Karpas-422 (cell line): ENCODE measurements around the gene ELK3. TPM values are rescaled to one million over a fixed set of nuclear protein-coding genes. Genes with fewer than 3 reads are reported as not detected.

Source experiments
- DNase-seq: peaks from one replicate; pipeline ENCODE4 v3.0.0-alpha.2; 2015
- H2AFZ ChIP-seq: fragments of 200-600 bp; sonication (generic); 2 replicates; pipeline ENCODE4 v1.6.1; 2014; ENCODE audit warnings: antibody characterized with exemption, low read length, mixed read lengths
- H3K27ac ChIP-seq: fragments of 200-600 bp; sonication (generic); 2 replicates; pipeline ENCODE4 v1.5.1; 2014; ENCODE audit warnings: mild to moderate bottlenecking, low read length, moderate library complexity
- H3K27me3 ChIP-seq: fragments of 200-600 bp; sonication (generic); 2 replicates; pipeline ENCODE4 v1.6.1; 2014; ENCODE audit warnings: low read length, mixed read lengths
- H3K36me3 ChIP-seq: fragments of 200-600 bp; sonication (generic); 2 replicates; pipeline ENCODE4 v1.6.1; 2014; ENCODE audit warnings: low read length, mixed read lengths; ENCODE audit not compliant: insufficient read depth
- H3K4me1 ChIP-seq: fragments of 200-600 bp; sonication (generic); 2 replicates; pipeline ENCODE4 v1.6.1; 2014; ENCODE audit warnings: mild to moderate bottlenecking, low read length, mixed read lengths
- H3K4me2 ChIP-seq: fragments of 200-600 bp; sonication (generic); 2 replicates; pipeline ENCODE4 v1.6.1; 2014; ENCODE audit warnings: low read length, low read depth, mild to moderate bottlenecking; ENCODE audit not compliant: poor library complexity, severe bottlenecking
- H3K4me3 ChIP-seq: fragments of 200-600 bp; sonication (generic); 2 replicates; pipeline ENCODE4 v1.5.1; 2014; ENCODE audit warnings: mild to moderate bottlenecking, antibody characterized with exemption, low read length, mixed read lengths
- H3K79me2 ChIP-seq: fragments of 200-600 bp; sonication (generic); 2 replicates; pipeline ENCODE4 v1.6.1; 2014; ENCODE audit warnings: mild to moderate bottlenecking, low read length, mixed read lengths
- H3K9ac ChIP-seq: fragments of 200-600 bp; sonication (generic); 2 replicates; pipeline ENCODE4 v1.6.0; 2014; ENCODE audit warnings: low read length
- H3K9me2 ChIP-seq: fragments of 200-600 bp; sonication (generic), shearing (Covaris generic); replicated peaks from 2 replicates; pipeline ENCODE4 v1.6.0; 2014; ENCODE audit warnings: mild to moderate bottlenecking, low read length, moderate library complexity; ENCODE audit not compliant: insufficient read depth
- H3K9me3 ChIP-seq: fragments of 300-700, 200-600 bp; sonication (generic); 2 replicates; pipeline ENCODE4 v1.6.1; 2014; ENCODE audit warnings: low read length, mixed read lengths
- H4K20me1 ChIP-seq: fragments of 200-600 bp; sonication (generic); 2 replicates; pipeline ENCODE4 v1.6.1; 2014; ENCODE audit warnings: mild to moderate bottlenecking, antibody characterized with exemption, low read length, low read depth; ENCODE audit not compliant: insufficient read depth
- total RNA-seq: library from RNA; depleted of rRNA; stranded (reverse); fragments of >200 nt; shearing (Covaris generic); gene quantifications from 2 replicates; pipeline ENCODE4 v1.2.3, GENCODE V29; 2014; ENCODE audit warnings: low replicate concordance; rRNA removed

The ELK3 gene
- total RNA-seq: 1.2 and 1.8 TPM in 2 replicates

GRCh38 chr12:96193725-96194575 lies at the start of gene ELK3:
Gene ELK3 (plus strand): TSS chr12:96194375.
- H3K27me3 ChIP-seq: peaks cover 2% of the 10 kb centered on the region; the same call in 1 of the 2 replicates
- peak within 1 kb of the TSS; percentile 95 for H2AFZ ChIP-seq
- H3K9me2 ChIP-seq: no peaks in the 10 kb centered on the region
- no peaks in the 10 kb centered on the region for H4K20me1 ChIP-seq
- H3K27ac ChIP-seq: no peak within 1 kb of the TSS
- peak; percentile 81 for DNase-seq
- peaks cover 27% of the 10 kb centered on the region for H3K4me1 ChIP-seq
- no peaks in the 10 kb centered on the region for H3K79me2 ChIP-seq
- H3K9ac ChIP-seq: peak within 1 kb of the TSS; percentile 78
- H3K9me3 ChIP-seq: no peaks in the 10 kb centered on the region
- peak within 1 kb of the TSS; percentile 100 for H3K4me2 ChIP-seq
- peak within 1 kb of the TSS; percentile 85 for H3K4me3 ChIP-seq
- H3K36me3 ChIP-seq: no peaks in the 10 kb centered on the region

GRCh38 chr12:96146747-96147146 lies 47.4 kb upstream of the ELK3 start:
- no peak for DNase-seq
- Histone ChIP-seq H3K79me2 (no peaks in the 10 kb centered on the region), H3K4me2 (no peak overlapping the region), H3K27me3 (no peaks in the 10 kb centered on the region), H4K20me1 (no peaks in the 10 kb centered on the region), H3K9me2 (no peaks in the 10 kb centered on the region), H3K4me3 (no peak overlapping the region), H3K36me3 (no peaks in the 10 kb centered on the region), H3K9ac (no peak overlapping the region), H2AFZ (no peak overlapping the region), H3K9me3 (no peaks in the 10 kb centered on the region), H3K27ac (no peak overlapping the region), H3K4me1 (peaks cover 3% of the 10 kb centered on the region)

- Histone ChIP-seq H4K20me1 (no peaks in the 10 kb centered on the region), H3K27me3 (no peaks in the 10 kb centered on the region), H3K4me2 (no peak overlapping the region), H3K4me1 (peaks cover 3% of the 10 kb centered on the region), H3K4me3 (no peak overlapping the region), H3K9me3 (no peaks in the 10 kb centered on the region), H2AFZ (no peak overlapping the region), H3K27ac (no peak overlapping the region), H3K9me2 (no peaks in the 10 kb centered on the region), H3K36me3 (no peaks in the 10 kb centered on the region), H3K9ac (no peak overlapping the region), H3K79me2 (no peaks in the 10 kb centered on the region)
- no peak for DNase-seq
These were observed 43.7 kb upstream of the ELK3 start for GRCh38 chr12:96150442-96150841.

- H3K79me2 ChIP-seq: no peaks in the 10 kb centered on the region
- no peaks in the 10 kb centered on the region for H3K9me3 ChIP-seq
- no peak overlapping the region for H3K9ac ChIP-seq
- H3K27me3 ChIP-seq: no peaks in the 10 kb centered on the region
- no peak overlapping the region for H2AFZ ChIP-seq
- no peak for DNase-seq
- no peaks in the 10 kb centered on the region for H3K9me2 ChIP-seq
- no peak overlapping the region for H3K4me2 ChIP-seq
- H4K20me1 ChIP-seq: no peaks in the 10 kb centered on the region
- no peaks in the 10 kb centered on the region; the same call in 1 of the 2 replicates for H3K4me1 ChIP-seq
- H3K36me3 ChIP-seq: no peaks in the 10 kb centered on the region
- H3K4me3 ChIP-seq: no peak overlapping the region
- H3K27ac ChIP-seq: no peak overlapping the region
These were observed 42.0 kb upstream of the ELK3 start for GRCh38 chr12:96152164-96152563.

- H3K9me2 ChIP-seq: no peaks in the 10 kb centered on the region
- H3K27ac ChIP-seq: no peak overlapping the region
- no peaks in the 10 kb centered on the region for H3K27me3 ChIP-seq
- no peak overlapping the region for H2AFZ ChIP-seq
- DNase-seq: no peak
- H3K79me2 ChIP-seq: no peaks in the 10 kb centered on the region
- no peaks in the 10 kb centered on the region for H3K9me3 ChIP-seq
- H4K20me1 ChIP-seq: no peaks in the 10 kb centered on the region
- H3K4me1 ChIP-seq: no peaks in the 10 kb centered on the region
- H3K4me3 ChIP-seq: no peak overlapping the region
- no peak overlapping the region for H3K4me2 ChIP-seq
- no peaks in the 10 kb centered on the region for H3K36me3 ChIP-seq
- no peak overlapping the region for H3K9ac ChIP-seq
These were observed 40.9 kb upstream of the ELK3 start for GRCh38 chr12:96153131-96153725.

- DNase-seq: no peak
- no peaks in the 10 kb centered on the region for H3K9me3 ChIP-seq
- H3K9me2 ChIP-seq: no peaks in the 10 kb centered on the region
- no peaks in the 10 kb centered on the region for H4K20me1 ChIP-seq
- H3K4me3 ChIP-seq: no peak overlapping the region
- no peaks in the 10 kb centered on the region for H3K79me2 ChIP-seq
- H3K4me2 ChIP-seq: no peak overlapping the region
- no peak overlapping the region for H3K27ac ChIP-seq
- H3K9ac ChIP-seq: no peak overlapping the region
- no peak overlapping the region for H2AFZ ChIP-seq
- H3K36me3 ChIP-seq: no peaks in the 10 kb centered on the region
- H3K27me3 ChIP-seq: no peaks in the 10 kb centered on the region
- H3K4me1 ChIP-seq: no peaks in the 10 kb centered on the region
These were observed 39.0 kb upstream of the ELK3 start for GRCh38 chr12:96155181-96155580.

- Histone ChIP-seq H3K4me2 (no peak overlapping the region), H3K9ac (no peak overlapping the region), H3K9me2 (no peaks in the 10 kb centered on the region), H3K27ac (no peak overlapping the region), H3K4me3 (no peak overlapping the region), H3K79me2 (no peaks in the 10 kb centered on the region), H3K9me3 (no peaks in the 10 kb centered on the region), H3K36me3 (no peaks in the 10 kb centered on the region), H3K4me1 (no peaks in the 10 kb centered on the region), H4K20me1 (no peaks in the 10 kb centered on the region), H3K27me3 (no peaks in the 10 kb centered on the region), H2AFZ (no peak overlapping the region)
- DNase-seq: no peak
These were observed 38.4 kb upstream of the ELK3 start for GRCh38 chr12:96155781-96156180.

- H3K36me3 ChIP-seq: no peaks in the 10 kb centered on the region
- no peak overlapping the region for H3K4me2 ChIP-seq
- H3K79me2 ChIP-seq: no peaks in the 10 kb centered on the region
- H2AFZ ChIP-seq: no peak overlapping the region
- DNase-seq: no peak
- H3K4me3 ChIP-seq: no peak overlapping the region
- no peak overlapping the region for H3K9ac ChIP-seq
- no peaks in the 10 kb centered on the region for H4K20me1 ChIP-seq
- no peaks in the 10 kb centered on the region for H3K9me2 ChIP-seq
- H3K4me1 ChIP-seq: no peaks in the 10 kb centered on the region
- no peak overlapping the region for H3K27ac ChIP-seq
- no peaks in the 10 kb centered on the region for H3K27me3 ChIP-seq
- H3K9me3 ChIP-seq: no peaks in the 10 kb centered on the region
These were observed 38.0 kb upstream of the ELK3 start for GRCh38 chr12:96156211-96156610.
